Pons (tissue), 1 donor: ENCODE measurements around the gene UROS.

ENCODE experiments used
- DNase-seq: peaks from one replicate; pipeline ENCODE4 v3.0.0-alpha.2; 2016; ENCODE audit warnings: low spot score

The UROS gene

DNA sequence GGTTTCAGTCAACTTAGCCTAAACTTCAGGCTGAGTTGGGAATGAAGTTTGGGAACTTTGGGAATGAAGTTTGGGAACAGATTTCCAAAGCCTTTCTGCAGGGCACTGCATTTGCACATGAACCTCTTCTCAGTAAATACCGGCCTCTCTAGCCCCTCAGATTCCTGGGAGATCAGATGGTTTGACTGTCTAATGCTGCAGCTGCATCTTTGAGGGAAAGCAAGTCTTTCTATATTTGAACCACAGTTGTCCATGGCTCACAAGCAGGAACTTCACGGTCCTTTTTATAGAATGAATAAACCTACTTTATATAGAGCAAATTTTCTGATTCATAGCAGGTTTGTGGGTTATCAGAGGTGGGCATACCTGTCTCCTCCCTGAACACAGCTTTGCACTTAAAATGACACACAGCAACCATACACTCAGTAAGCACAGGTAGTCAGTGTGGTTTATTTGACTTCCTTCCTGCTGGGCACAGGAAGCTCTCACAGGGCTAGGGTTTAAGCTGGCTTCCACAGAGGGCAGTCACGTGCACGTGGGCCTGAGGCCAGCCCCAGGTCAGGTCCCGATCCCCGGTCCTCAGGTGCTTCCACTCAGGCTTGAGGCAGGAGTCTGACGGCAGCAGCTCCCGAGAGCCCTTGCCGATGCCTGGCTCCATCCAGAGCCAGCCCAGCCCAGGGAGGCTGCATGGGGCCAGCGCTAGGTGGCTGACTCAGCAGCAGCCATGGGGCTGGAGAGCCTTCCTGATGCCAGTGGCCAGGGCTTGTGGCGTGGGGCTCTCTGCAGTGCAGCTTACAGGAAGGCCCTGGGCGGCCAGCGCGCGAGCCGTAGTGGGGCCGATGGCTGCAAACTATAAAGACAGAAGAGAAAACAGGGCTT, 34.7 kb downstream of the UROS start:
- no peak for DNase-seq

DNA sequence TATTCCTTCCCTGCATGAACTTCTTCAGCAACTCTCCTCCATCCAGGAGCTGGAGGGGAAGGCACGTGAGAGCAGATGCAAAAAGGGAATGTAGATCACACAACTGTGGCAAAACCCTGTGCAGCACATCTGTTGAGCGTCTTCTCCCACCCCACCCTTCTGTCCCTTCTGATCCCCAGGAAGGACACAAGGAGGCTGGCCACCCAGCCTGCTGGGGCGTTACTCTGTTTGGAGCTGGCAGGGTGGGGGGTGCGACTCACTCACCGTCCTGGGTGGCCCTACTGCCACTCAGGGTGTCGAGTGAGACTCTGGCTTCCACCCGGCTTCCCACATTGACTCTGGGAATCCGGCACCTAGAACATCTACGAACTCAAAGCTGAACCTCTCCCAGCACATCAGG, 37.3 kb downstream of the UROS start:
- no peak for DNase-seq

DNA sequence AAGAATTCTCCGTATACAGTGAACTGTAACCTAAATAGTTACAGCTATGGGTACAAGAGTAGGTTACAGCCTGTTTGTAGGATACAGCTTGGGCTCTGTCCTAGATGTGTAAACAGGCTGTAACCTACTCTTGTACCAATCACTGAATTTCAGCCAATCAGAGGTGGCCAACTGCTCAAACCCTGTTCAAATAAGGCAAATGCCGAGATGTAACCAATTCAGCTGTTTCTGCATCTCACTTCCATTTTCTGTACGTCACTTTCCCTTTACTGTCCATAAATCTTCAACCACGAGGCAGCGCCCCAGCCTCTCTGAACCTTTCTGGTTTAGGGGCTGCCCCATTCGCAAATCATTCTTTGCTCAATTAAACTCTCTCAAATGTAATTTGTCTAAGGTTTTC, 39.1 kb downstream of the UROS start:
- DNase-seq, result no peak

DNA sequence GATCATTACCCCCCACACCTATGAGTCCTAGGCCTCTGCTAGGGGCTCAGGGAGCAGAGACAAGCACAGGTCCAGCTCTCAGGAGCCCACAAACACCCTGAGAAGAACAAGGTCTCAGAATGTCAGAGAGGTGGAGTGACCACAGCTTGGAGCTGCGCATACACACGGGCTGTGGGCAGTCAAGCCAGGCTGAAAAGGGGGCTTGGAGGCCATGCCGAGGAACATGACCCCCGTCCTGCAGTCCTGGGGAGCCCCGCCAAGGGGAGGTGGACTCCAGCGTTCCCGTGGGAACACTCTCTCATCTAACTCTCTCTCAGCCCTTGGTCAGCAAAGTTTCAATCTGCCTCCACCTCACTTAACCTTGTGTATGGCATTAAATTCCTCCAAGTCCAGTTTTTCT, 39.6 kb downstream of the UROS start:
- DNase-seq, result no peak

DNA sequence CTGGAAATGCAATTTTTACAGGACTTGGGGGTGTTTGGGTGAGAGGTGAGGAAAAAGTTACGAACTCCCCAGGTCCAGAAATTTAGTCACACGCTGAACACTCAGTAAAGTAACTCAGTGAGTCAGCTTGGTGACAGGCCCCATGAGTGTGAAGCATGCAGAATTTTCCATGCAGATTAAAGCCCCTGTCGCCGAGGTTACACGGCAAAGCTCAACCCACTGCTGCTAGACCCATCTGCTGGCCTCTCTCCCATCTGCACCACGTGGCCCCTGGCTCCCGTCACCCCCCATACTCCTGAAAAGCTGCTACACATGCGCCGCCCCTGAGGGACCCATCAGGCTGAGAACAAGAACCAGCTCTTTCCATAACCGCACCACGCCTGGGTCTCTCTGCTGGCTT, 40.4 kb downstream of the UROS start:
- DNase-seq, result no peak

DNA sequence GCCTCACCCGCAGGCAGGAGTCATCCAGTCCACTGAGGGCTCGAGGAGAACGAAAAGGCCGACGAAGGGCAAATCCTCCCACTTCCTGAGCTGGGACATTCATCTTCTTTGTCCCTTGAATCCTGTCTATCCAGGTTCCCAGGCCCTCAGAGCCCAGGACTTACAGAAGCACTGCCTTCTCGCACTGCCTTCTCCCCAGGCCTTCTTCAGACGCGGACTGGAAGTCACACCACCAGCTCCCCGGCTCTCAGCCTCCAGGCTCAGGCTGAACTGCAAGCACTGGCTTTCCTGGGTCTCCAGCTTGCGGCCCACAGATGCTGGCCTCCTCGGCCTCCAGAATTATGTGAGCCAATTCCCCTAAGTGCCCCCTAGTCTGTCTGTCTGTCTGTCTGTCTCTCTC, 41.0 kb downstream of the UROS start:
- DNase-seq, result no peak

DNA sequence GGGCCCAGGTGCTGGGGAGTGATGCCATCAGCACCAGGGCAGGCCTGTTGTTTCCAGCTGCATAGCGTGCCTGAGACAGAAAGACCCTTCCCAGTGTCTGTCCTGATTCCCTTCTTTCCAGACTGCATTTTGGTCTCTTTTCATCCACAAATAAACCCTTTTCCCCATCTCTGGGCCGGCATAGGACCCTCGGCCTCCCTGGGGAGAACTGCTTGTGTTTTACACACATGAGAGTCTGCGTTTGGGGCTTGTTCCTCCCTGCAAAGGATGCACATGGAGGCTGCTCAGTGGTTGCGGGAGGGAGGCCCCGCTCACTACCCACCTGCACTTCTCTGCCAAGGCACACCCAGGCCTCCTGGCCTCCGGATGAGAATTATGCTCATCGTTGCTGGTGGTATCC, 41.7 kb downstream of the UROS start:
- DNase-seq, result no peak

DNA sequence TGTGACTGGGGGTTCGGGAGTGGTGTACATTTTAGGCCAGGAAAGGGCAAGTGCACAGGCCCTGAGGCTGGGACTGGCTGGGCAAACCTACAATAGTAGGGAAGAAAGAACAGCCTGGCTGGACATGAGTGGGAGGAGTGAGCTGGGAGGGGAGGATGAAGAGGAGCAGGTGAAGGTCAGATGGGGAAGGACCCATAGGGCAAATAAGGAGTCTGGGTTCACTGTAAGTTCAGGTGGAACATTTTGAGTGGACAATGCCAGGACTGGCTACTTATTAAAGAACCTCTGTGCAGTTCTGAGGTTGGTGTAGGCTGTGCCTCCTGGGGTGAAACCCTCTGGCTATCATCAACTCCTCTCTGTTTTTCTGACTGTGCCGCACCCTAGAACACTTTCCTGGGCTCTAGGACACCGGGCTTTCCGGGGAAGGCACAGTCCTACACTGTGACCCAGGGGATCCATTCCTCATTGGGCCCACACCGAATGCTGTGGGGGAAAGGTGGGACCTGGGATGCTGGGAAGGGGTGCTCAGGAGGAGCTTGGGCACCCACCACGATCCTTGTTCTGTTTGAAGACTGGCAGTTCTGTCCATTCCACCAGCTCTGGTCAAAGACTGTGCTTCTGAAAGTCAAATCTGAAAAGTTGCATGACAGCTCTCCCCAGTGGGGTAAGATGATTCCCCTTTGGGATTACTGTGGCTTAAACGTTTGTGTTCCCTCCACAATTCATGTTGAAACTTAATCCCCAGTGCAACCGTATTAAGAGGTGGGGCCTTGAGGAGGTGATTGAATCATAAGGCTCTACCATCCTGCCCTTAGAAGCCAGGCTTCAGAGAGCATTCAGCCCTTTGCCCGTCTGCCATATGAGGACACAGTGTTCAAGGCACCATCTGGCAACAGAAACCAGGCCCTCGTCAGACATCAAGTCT, 43.4 kb downstream of the UROS start:
- DNase-seq, result no peak

DNA sequence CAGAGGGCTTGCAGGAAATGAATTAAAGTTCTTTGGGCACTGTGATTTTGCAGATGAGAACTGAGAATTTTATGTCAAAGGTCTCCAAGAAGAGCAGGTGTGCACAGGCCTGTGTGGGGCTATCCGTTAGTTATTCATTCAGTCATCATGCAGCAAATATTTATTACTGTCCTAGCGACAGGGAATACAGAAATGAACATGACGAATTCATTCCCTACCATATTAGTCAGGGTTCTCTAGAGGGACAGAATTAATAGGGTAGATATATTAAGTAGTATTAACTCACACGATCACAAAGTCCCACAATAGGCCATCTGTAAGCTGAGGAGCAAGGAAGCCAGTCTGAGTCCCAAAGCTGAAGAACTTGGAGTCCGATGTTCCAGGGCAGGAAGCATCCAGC, 44.5 kb downstream of the UROS start:
- no peak for DNase-seq

DNA sequence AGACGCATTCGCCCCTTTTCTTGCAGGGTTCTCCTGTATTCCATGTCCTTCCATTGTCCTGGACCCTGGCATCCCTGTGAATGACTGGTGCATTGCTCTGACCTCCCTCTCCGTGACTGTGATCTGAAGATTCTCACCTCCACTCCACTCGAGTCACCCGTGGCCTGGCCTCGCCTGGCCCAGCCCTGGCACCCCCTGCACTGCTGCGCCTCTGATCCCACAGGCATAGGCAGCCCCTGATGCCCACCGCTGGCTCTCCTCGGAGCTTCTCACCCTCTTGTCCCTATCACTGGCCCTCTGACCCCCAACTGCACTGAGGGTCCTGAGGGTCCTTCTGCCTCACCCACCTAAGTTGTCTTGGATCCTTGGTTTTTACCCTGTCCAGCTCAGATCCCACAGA, 45.3 kb downstream of the UROS start:
- no peak for DNase-seq

DNA sequence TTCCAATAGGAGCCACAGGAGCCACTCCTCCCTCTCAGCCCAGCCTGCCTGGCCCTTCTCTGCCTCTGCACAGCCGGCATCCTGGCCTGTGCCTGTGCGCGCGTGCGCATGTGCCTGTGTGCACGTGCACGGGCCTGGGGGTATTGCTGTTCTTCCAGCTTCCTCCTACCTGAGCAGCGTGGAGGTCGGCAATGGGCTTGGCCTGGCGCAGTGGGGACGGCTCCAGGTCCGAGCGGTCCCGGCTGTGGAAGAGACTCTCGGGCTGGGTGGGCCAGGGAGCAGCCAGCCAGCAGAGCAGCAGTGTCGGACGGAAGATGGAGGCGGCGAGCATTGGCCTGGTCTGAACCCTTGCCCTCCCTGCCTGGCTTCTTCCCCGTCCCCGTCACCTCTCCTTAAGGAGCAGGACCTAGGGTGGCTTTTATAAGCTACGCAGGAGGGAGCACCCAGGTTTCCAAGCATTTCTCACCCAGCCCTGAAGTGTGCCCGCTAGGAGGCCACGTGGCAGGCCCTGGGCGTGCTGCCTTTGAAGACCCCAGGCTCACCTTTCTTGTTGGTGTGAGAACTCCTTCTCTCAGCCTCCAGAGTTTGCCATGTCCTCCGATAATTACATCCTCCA, 47.5 kb downstream of the UROS start, which contains the start of gene MMP21:
Gene MMP21 (minus strand): TSS at position 331 of the 616 bp plus-strand sequence. CDS start 0 bp downstream, at position 331.
- DNase-seq, result no peak

DNA sequence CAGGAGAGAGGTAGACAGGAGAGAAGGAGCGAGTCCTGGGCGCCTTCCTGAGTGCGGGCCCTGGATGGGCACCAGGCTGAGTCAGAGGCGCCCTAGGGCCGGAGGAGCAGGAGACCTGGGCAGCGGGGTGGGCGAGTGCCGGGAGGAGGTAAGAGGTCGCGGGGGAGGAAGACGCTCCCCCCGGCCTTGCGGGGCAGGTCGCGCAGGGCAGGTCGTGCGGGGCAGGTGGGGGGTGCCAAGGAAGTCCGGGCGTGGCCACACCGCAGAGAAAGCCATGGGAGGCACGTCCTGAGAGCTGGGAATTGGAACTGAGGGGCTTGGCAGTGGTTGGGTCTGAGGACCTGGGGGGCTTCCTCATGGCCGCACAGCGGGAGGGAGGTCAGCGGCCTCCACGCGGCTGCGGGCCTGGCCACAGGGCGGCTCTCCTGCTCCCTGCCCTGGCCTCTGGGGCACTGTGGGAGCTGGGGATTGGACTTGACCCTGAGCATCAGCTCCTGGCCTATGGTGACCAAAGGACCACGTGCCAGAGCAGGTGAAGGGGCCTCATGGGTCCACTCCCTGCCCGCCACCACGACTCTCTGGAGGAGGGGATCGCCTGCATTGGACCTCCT, 48.4 kb downstream of the UROS start:
- no peak for DNase-seq

DNA sequence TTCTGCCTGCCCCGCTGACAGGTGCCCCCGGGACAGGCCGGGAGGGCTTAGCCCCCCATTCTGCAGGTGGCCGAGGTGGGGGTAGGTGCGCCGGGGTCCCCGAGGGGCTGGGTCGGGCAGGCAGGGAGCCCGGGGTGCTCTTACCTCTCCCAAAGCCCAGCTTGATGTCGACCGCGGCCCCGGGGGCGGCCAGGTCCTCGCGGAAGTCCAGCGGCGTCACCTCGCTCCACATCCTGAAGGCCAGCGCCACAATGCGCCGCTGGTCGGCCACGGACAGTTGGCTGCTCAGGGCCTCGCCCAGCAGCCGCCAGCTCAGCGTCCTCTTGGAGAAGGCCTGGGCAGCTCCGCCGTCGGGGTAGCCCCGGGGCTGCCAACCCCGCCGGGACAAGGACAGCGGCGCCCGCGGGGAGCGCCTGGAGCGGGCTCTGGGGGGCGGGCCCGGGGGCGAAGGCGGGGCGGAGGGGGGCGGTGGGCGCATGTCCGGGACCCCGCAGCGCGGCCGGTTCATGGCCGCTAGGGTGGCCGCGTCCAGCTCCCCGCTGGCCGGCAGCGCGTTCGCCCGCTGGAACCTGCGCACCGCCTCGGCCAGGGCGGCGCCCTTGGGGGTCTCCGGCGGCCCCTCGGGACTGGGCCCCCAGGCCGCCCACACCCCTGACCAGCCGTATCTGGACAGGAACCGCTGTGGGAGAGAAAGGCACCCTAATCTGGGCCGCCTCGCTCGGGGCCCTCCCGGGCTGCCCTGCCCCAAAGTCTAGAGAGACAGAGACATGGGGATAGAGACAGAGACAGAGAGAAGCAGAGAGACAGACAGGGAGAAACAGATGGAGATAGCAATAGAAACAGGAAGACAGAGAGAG, 49.1 kb downstream of the UROS start:
- DNase-seq, result no peak

DNA sequence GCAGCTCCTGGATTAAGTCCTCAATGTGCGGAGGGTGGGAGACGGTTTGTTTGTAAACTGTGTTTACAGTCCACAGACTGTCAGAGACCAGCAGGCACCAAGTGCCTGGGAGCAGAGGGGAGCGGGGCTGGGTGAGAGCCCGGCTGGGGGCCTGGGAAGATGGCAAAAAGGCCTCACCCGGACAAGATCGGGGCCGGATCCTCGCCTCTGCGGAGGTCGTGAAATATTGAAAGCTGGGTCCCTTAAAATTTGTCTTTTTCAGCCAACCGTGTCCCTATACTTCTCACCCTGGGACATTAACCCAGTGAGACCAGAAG, 50.2 kb downstream of the UROS start:
- DNase-seq, result no peak

DNA sequence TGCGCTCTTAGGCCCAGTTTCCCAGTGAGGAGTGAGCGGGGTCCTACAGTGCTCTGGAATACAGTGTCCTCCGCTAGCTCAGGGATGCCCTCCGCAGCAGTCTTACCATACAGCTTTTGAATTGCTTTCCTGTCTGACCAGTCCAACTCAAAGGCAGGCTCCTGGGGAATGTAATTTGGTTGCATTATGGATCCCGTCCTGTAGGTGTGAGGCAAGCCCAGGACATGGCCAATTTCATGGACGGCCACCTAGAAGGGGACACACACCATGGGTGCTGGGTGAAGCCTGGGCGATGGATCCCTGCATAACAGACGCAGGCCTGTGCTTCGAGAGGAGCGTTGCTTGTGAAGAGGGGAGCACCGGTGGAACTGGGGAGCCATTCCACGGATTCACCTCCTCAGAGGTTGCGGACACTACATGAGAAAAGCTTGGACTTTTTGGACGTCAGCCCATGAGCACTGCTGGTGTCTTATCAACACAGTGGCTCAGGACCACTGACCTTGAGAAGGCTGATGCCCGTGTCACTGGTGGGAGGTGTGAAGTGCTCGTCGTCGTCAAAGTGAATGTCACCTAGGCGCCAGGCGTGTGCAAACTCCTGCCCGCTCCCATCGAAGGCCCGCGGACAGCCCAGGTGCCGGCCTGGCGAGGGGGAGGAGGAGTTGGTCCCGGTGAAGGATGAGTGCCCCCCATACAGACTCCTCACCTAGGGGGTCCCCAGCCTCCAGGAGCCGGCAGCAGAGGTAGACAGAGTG, 50.8 kb downstream of the UROS start:
- no peak for DNase-seq

DNA sequence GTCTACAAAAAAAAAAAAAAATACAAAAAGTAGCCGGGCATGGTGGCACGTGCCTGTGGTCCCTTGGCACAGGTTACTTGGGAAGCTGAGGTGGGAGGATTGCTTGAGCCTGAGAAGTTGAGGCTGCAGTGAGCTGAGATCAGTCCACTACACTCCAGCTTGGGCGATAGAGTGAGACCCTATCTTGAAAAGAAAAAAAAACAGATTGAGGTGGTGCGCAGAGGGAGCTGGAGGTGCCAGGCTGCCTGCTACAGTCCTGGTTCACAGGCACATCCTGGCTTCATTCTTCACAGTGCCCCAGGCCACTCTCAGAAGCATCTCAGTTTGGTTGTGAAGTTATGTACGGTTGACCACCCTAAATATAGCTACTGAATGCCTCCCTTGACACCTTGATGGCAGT, 52.2 kb downstream of the UROS start:
- DNase-seq, result no peak

DNA sequence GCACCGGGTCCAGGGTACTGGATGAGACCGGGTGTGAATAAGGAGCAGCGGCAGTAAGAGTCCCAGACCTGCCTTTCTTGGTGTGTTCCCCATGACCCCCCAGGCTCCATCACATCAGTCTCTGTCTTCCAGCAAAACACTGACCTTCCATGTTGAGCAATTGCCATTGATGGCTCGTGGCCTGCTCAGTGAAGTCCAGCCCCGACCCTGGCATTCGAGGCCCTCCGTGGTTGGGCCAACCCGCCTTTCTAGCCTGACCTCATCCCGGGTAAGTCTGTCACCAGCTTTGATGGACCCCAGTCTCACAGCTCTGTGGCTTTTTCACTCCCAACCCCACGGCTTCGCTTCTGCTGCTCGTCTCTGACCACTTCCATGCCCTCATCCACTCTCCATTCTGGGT, 53.9 kb downstream of the UROS start:
- no peak for DNase-seq

DNA sequence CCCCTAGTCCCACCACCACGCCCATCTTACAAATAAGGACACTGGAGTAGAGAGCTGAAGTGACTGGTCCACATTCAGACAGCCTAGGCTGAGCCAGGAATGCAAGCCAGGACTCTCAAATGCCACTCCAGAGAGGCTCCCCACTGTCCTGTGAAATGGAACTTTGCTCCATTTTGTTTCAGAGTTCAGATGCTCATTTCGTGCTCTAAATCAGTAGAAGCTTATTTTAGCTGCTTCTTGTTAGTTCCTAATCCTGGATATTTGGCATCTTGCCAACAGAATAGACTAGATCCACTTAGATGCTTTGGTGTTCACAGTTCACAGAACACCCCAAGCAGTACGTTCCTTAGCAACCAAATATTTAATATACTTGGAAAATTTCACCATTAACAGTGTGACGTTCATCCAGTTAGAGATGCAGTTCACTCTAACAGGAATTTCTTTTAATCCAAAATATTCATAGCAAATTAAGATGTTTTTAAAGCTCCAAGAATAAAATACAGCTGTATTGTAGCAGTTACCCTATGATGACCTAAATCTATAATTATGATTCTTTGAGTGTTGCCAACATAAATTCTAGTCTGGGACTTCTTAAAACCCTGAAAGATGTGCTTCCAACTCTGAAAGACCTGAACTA, 54.7 kb downstream of the UROS start:
- peak; percentile 34 for DNase-seq

DNA sequence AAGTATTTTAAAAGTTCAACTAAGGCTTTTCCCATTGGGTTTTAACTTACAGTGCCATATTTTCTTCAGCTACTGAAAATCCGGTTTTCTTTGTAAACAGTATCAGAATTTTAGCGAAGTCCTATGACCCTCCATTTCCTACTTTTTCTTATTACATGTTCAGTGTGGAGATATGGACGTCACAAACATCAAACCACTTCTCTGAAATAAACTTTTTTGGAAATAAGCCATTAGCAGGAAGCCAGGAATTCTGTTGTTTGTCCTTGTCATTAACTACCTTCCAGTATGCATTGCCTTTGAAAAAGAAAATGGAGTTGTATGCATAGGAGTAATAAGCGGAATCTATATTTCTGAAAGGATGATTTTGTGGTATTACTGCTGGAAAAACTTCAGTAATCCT, 56.5 kb downstream of the UROS start:
- DNase-seq, result no peak

DNA sequence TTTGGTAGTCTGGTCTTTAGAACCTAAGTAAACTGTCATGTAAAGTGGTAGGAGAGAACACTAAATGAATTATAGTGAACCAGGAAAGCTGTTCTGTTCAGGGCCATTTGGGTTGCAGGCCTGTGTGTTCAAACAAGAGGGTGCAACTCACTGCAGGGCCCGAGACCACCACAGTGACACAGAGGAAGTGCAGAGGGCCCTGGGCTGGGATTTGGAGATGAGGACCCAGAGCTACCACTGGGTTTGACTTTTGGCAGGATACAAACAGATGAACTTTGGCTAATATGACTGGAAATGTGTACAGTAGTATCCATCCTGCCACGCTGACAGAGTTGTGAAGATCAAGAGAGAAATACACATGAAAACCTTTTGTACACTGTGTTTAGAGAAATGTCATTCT, 57.2 kb downstream of the UROS start:
- DNase-seq, result no peak
